Measurements from ENCODE around the gene AXDND1.

DNA sequence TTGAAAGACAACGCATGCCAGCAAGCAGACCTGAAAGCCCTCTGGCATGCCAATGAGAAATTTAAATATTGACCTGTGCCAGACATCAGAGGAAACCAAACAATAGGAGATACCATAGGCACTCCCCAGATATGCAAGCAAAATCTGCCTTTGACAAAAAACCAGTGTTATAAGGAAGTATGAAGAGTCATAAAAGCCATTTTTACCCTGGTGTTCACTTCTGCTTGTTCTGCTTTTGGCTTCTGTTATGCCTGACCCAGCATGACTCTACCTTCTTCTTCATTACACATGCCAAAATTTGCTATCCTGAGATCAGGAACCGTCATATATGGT is 183.6 kb downstream of the AXDND1 start:
- TF ChIP-seq, protein P1, sequence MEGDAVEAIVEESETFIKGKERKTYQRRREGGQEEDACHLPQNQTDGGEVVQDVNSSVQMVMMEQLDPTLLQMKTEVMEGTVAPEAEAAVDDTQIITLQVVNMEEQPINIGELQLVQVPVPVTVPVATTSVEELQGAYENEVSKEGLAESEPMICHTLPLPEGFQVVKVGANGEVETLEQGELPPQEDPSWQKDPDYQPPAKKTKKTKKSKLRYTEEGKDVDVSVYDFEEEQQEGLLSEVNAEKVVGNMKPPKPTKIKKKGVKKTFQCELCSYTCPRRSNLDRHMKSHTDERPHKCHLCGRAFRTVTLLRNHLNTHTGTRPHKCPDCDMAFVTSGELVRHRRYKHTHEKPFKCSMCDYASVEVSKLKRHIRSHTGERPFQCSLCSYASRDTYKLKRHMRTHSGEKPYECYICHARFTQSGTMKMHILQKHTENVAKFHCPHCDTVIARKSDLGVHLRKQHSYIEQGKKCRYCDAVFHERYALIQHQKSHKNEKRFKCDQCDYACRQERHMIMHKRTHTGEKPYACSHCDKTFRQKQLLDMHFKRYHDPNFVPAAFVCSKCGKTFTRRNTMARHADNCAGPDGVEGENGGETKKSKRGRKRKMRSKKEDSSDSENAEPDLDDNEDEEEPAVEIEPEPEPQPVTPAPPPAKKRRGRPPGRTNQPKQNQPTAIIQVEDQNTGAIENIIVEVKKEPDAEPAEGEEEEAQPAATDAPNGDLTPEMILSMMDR (IDR thresholded peaks at IDR 0.05; ENCODE audit: borderline replicate concordance, extremely low read depth, low read length, poor library complexity, severe bottlenecking) = no peak
- TF ChIP-seq EZH2 (IDR thresholded peaks at IDR 0.05; ENCODE audit: borderline replicate concordance, low read depth, low read length, severe bottlenecking) = no peak

Measured in DND-41 (cell line).